ENCODE measurements around the gene RELN.

DNA sequence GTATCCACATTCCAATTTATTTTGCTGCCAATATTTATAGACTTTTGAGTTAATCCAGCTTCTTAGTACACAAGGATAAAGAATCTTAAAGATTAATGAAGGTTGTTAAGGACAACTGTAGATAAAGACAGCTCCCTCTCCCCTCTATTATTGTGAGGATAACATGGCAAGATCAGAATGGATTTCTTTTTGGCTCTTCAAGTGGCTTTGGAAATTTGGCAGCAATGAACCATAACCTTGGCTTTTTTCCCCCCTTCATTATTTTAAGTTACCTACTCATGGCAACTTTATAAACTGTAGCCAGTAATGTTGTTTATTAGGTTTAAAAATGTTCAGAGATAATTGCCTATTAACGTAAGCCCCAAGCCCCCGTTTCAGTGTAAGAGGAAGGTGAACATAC, 412.4 kb downstream of the RELN start:
- TF ChIP-seq RAD21 (IDR thresholded peaks at IDR 0.05; ENCODE audit: insufficient read depth, low read depth, low read length), result no peak
- no peak for TF ChIP-seq RB1 (IDR thresholded peaks at IDR 0.05; ENCODE audit: borderline replicate concordance)
- TF ChIP-seq, protein P1, sequence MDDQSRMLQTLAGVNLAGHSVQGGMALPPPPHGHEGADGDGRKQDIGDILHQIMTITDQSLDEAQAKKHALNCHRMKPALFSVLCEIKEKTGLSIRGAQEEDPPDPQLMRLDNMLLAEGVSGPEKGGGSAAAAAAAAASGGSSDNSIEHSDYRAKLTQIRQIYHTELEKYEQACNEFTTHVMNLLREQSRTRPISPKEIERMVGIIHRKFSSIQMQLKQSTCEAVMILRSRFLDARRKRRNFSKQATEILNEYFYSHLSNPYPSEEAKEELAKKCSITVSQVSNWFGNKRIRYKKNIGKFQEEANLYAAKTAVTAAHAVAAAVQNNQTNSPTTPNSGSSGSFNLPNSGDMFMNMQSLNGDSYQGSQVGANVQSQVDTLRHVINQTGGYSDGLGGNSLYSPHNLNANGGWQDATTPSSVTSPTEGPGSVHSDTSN (IDR thresholded peaks at IDR 0.05; ENCODE audit: insufficient replicate concordance, low read depth, low read length), result no peak
- TF ChIP-seq CBX3 (IDR thresholded peaks at IDR 0.05; ENCODE audit: borderline replicate concordance, low read depth), result no peak
- TF ChIP-seq MTA2 (IDR thresholded peaks at IDR 0.05; ENCODE audit: low read depth), result no peak
- TF ChIP-seq, protein P2, sequence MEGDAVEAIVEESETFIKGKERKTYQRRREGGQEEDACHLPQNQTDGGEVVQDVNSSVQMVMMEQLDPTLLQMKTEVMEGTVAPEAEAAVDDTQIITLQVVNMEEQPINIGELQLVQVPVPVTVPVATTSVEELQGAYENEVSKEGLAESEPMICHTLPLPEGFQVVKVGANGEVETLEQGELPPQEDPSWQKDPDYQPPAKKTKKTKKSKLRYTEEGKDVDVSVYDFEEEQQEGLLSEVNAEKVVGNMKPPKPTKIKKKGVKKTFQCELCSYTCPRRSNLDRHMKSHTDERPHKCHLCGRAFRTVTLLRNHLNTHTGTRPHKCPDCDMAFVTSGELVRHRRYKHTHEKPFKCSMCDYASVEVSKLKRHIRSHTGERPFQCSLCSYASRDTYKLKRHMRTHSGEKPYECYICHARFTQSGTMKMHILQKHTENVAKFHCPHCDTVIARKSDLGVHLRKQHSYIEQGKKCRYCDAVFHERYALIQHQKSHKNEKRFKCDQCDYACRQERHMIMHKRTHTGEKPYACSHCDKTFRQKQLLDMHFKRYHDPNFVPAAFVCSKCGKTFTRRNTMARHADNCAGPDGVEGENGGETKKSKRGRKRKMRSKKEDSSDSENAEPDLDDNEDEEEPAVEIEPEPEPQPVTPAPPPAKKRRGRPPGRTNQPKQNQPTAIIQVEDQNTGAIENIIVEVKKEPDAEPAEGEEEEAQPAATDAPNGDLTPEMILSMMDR (IDR thresholded peaks at IDR 0.05 in 2 of 3, conservative IDR thresholded peaks at IDR 0.05 in 1 of 3; ENCODE audit: control insufficient read depth in 2 of 3, extremely low read depth in 1 of 3, insufficient read depth in 1 of 3, low read depth in 3 of 3, low read length in 3 of 3), result no peak
- no peak for TF ChIP-seq RCOR1 (conservative IDR thresholded peaks at IDR 0.05; ENCODE audit: low read depth, low read length)
- no peak for TF ChIP-seq EZH2 (IDR thresholded peaks at IDR 0.05; ENCODE audit: borderline replicate concordance, control insufficient read depth, low read depth, low read length)
- TF ChIP-seq, protein P3, sequence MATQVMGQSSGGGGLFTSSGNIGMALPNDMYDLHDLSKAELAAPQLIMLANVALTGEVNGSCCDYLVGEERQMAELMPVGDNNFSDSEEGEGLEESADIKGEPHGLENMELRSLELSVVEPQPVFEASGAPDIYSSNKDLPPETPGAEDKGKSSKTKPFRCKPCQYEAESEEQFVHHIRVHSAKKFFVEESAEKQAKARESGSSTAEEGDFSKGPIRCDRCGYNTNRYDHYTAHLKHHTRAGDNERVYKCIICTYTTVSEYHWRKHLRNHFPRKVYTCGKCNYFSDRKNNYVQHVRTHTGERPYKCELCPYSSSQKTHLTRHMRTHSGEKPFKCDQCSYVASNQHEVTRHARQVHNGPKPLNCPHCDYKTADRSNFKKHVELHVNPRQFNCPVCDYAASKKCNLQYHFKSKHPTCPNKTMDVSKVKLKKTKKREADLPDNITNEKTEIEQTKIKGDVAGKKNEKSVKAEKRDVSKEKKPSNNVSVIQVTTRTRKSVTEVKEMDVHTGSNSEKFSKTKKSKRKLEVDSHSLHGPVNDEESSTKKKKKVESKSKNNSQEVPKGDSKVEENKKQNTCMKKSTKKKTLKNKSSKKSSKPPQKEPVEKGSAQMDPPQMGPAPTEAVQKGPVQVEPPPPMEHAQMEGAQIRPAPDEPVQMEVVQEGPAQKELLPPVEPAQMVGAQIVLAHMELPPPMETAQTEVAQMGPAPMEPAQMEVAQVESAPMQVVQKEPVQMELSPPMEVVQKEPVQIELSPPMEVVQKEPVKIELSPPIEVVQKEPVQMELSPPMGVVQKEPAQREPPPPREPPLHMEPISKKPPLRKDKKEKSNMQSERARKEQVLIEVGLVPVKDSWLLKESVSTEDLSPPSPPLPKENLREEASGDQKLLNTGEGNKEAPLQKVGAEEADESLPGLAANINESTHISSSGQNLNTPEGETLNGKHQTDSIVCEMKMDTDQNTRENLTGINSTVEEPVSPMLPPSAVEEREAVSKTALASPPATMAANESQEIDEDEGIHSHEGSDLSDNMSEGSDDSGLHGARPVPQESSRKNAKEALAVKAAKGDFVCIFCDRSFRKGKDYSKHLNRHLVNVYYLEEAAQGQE (IDR thresholded peaks at IDR 0.05; ENCODE audit: low read depth, low read length), result no peak

Measured in GM12878 (cell line).